Nephron (organoid): Measurements from ENCODE around the gene SHB.

ENCODE experiments used
- H3K27ac Mint-ChIP-seq, 3 experiments: 2 replicates each; pipeline ENCODE4 v1.8.0; 2020; ENCODE audit warnings: mixed read lengths in 3 of 3, mild to moderate bottlenecking in 2 of 3, moderate library complexity in 1 of 3
- H3K27me3 Mint-ChIP-seq: 2 replicates; pipeline ENCODE4 v1.8.0; 2021; ENCODE audit warnings: low read depth, mild to moderate bottlenecking, moderate library complexity, mixed read lengths
- H3K36me3 Mint-ChIP-seq: 2 replicates; pipeline ENCODE4 v1.8.0; 2020; ENCODE audit warnings: low read depth, mixed read lengths
- H3K4me1 Mint-ChIP-seq: 2 replicates; pipeline ENCODE4 v1.8.0; 2020; ENCODE audit warnings: mixed read lengths
- H3K4me3 Mint-ChIP-seq, 3 experiments: 2 replicates each; pipeline ENCODE4 v1.8.0; 2020; ENCODE audit warnings: mild to moderate bottlenecking in 3 of 3, mixed read lengths in 3 of 3, moderate library complexity in 2 of 3
- H3K9me3 Mint-ChIP-seq: 2 replicates; pipeline ENCODE4 v1.8.0; 2020; ENCODE audit warnings: mixed read lengths
- TF ChIP-seq, protein P1 (sequence below), 3 experiments: fragments of 200-600 bp; sonication (generic); IDR thresholded peaks; one replicate each; pipeline ENCODE4 v1.5.0; 2021; ENCODE audit warnings: antibody characterized with exemption in 3 of 3; ENCODE audit not compliant: unreplicated experiment in 3 of 3

SHB gene

DNA sequence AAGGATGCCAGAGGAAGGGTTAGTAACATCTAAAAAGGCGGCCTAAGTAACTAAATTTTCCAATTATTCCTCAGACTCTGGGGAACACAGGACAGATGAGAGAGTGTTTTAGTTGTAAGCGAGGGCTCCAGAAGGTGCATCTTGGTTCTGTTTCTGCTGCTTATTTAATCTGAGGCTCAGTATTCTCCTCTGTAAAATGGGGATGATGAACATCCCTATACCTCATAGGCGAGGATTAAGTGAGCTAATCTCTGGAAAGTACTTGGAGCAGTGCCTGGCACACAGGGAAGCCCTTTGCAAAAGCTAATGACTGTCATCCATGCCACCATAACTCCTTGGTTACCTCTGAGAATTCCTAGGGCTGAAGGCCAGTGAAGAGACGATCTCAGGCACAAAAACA is 59.0 kb downstream of the SHB start:
- no peak overlapping the region for H3K4me3 Mint-ChIP-seq
- H3K27ac Mint-ChIP-seq = peak overlapping the region in 1 of 3 experiments; percentile 27
- H3K9me3 Mint-ChIP-seq = no peaks in the 10 kb centered on the region
- peaks cover 40% of the 10 kb centered on the region for H3K4me1 Mint-ChIP-seq
- no peaks in the 10 kb centered on the region for H3K27me3 Mint-ChIP-seq
- H3K36me3 Mint-ChIP-seq = no peaks in the 10 kb centered on the region
- TF ChIP-seq, protein P1, sequence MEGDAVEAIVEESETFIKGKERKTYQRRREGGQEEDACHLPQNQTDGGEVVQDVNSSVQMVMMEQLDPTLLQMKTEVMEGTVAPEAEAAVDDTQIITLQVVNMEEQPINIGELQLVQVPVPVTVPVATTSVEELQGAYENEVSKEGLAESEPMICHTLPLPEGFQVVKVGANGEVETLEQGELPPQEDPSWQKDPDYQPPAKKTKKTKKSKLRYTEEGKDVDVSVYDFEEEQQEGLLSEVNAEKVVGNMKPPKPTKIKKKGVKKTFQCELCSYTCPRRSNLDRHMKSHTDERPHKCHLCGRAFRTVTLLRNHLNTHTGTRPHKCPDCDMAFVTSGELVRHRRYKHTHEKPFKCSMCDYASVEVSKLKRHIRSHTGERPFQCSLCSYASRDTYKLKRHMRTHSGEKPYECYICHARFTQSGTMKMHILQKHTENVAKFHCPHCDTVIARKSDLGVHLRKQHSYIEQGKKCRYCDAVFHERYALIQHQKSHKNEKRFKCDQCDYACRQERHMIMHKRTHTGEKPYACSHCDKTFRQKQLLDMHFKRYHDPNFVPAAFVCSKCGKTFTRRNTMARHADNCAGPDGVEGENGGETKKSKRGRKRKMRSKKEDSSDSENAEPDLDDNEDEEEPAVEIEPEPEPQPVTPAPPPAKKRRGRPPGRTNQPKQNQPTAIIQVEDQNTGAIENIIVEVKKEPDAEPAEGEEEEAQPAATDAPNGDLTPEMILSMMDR (IDR thresholded peaks at IDR 0.05; ENCODE audit: unreplicated experiment in 3 of 3) = no peak

DNA sequence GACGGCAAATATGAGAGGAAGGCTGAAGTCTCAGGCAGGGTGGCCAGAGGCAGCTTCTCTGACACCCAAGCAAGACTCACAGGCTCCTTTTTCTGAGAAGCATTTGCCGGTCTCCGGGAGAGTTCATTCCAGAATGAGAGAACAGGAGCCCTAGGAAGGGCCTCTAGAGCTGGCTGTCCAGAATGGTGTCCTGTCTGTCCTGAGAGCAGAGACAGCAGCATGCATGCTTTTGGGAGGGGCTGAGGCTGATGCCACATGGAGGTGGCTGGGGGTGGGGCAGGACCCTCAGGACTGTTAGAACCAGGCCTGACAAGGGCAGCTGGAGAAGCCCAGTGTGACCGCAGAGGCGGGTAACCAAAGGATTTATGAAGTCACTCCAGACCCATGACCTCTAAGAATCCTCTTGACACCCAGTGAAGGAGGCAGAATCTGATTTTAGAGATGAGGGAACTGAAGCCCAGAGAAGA is 60.0 kb downstream of the SHB start:
- no peaks in the 10 kb centered on the region for H3K27me3 Mint-ChIP-seq
- H3K4me1 Mint-ChIP-seq = peaks cover 35% of the 10 kb centered on the region
- no peaks in the 10 kb centered on the region for H3K9me3 Mint-ChIP-seq
- no peak overlapping the region for H3K4me3 Mint-ChIP-seq
- TF ChIP-seq, protein P1 (IDR thresholded peaks at IDR 0.05; ENCODE audit: unreplicated experiment in 3 of 3) = no peak
- peak overlapping the region; percentile 39 to 69 (median 68) for H3K27ac Mint-ChIP-seq
- H3K36me3 Mint-ChIP-seq = no peaks in the 10 kb centered on the region

DNA sequence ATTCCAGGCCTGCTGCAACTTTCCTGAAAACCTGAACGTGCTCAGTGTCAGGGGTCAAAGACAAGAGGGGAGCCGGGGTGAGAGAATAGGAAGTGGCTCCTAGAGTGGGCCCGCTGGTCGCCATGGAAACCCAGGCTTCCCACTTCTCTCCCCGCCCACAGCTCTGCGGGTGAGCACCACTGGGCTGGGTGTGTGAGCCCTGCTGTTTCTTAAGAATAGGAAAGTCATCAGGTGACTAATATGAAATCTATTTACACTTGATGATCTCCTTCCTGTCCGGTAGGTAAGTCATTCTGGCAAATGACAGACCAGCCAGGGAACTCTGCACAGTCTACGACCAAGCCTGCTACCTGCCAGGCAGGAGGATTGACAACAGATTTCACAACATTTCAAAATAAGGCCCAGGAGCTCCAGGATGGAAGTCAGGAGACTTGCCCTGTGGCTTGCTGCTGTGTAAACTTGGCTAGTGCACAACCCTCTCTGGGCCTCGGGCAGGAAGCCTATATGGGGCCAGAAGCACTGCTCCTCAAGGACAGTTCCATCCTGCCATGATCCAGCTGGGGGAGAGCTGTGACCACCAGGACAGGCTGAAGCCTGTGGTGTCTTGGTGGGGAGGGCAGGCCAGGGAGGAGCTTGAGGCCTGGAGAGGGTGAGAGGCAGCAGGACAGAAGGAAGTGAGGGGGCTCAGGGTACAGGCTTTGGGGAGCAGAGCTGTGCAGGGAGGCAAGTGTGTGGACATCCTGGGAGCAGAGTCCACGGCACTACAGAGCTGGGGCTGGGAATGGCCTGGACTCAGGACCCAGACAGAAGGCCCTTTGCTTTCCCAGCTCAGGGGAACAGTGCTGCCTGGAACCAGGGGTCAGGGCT is 60.6 kb downstream of the SHB start:
- peak overlapping the region; percentile 39 to 69 (median 68) for H3K27ac Mint-ChIP-seq
- no peak overlapping the region for H3K4me3 Mint-ChIP-seq
- H3K9me3 Mint-ChIP-seq = no peaks in the 10 kb centered on the region
- TF ChIP-seq, protein P1 (IDR thresholded peaks at IDR 0.05; ENCODE audit: unreplicated experiment in 3 of 3) = no peak
- no peaks in the 10 kb centered on the region for H3K36me3 Mint-ChIP-seq
- peaks cover 38% of the 10 kb centered on the region for H3K4me1 Mint-ChIP-seq
- no peaks in the 10 kb centered on the region for H3K27me3 Mint-ChIP-seq

DNA sequence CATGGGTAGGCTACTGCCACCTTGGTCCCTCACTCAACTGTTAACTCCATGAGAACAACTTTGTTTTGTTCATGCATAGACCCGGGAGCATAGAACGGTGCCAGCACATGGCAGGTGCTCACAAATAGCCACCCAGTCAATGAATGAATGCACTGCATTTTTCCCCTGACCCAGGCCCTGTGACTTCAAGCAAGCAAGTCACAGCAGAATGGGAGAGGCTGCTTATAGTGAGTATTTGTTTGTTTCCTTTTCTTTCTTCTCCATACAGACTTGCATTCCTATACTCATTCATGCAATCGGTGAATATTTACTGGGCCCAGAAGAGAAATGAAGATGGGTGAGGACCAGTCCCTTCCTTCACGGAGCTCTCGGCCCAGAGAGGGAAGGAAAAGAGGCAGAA is 62.0 kb downstream of the SHB start:
- no peaks in the 10 kb centered on the region for H3K36me3 Mint-ChIP-seq
- peak overlapping the region in 2 of 3 experiments; percentile 49 to 59 for H3K27ac Mint-ChIP-seq
- H3K4me3 Mint-ChIP-seq = no peak overlapping the region
- peaks cover 45% of the 10 kb centered on the region for H3K4me1 Mint-ChIP-seq
- H3K27me3 Mint-ChIP-seq = no peaks in the 10 kb centered on the region
- TF ChIP-seq, protein P1 (IDR thresholded peaks at IDR 0.05; ENCODE audit: unreplicated experiment in 3 of 3) = no peak
- no peaks in the 10 kb centered on the region for H3K9me3 Mint-ChIP-seq

DNA sequence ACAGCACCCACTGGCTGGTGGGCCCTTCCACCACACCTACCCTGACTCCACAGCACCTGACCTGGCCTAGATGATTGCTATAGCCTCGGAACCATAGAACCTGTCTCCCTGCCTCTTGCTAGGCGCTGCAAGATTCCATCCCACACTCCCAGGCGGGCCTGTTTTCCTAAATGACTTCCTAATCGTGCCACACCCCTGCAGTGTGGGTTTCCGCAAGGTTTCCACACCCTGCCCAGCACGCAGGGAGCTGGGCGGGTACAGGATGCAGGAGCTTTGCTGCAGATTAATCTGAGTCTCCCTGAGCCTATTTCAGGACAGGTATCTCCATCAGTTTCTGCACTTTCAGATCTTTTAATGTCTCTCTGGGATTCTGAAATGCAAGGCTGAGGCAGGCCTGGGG is 62.9 kb downstream of the SHB start:
- Mint-ChIP-seq H3K27ac (no peak overlapping the region), H3K27me3 (no peaks in the 10 kb centered on the region), H3K4me3 (no peak overlapping the region), H3K4me1 (peaks cover 50% of the 10 kb centered on the region), H3K36me3 (no peaks in the 10 kb centered on the region), H3K9me3 (no peaks in the 10 kb centered on the region)
- TF ChIP-seq, protein P1 (IDR thresholded peaks at IDR 0.05; ENCODE audit: unreplicated experiment in 3 of 3) = no peak
